ENCODE results near the gene PLXNA2. TPM values are rescaled to one million over a fixed set of nuclear protein-coding genes. Genes with fewer than 3 reads are reported as not detected.

Gene PLXNA2
- total and polyA plus RNA-seq, 2 of the 4 experiments (the other 2 are of a cell fraction): 0.72 to 1.1 TPM

- Histone ChIP-seq H3K56ac (ENCODE audit: extremely low read depth, insufficient read depth, low read length) (no peak overlapping the region), H3K14ac (replicated peaks; ENCODE audit: low read depth, low read length) (no peak overlapping the region), H3K18ac (ENCODE audit: low read depth, low read length) (no peak overlapping the region), H3K9me1 (ENCODE audit: insufficient read depth, low read length) (no peaks in the 10 kb centered on the region), H3K27me3 (ENCODE audit: control insufficient read depth, insufficient read depth, low read length) (no peaks in the 10 kb centered on the region; the same call in 1 of the 2 replicates), H2BK120ac (ENCODE audit: low read depth, low read length) (no peak overlapping the region), H2AFZ (replicated peaks; ENCODE audit: low read length, poor library complexity) (no peak overlapping the region), H3K4me3 (ENCODE audit: insufficient read depth, low read depth, low read length) (no peak overlapping the region), H3K4me1 (ENCODE audit: control insufficient read depth, insufficient read depth, low read length) (no peaks in the 10 kb centered on the region), H2AK9ac (replicated peaks; ENCODE audit: low read depth, low read length, poor library complexity) (no peak overlapping the region), H3K4ac (ENCODE audit: low read depth, low read length) (no peak overlapping the region), H3K9ac (ENCODE audit: low read depth, low read length) (no peak overlapping the region), H2BK20ac (ENCODE audit: low read depth, low read length) (no peak overlapping the region), H4K5ac (ENCODE audit: low read depth, low read length) (no peak overlapping the region), H2BK15ac (ENCODE audit: low read depth, low read length) (no peak overlapping the region), H4K8ac (ENCODE audit: low read depth in 2 of 2, low read length in 2 of 2) (no peak overlapping the region), H3K23ac (ENCODE audit: low read depth, low read length) (no peak overlapping the region), H3K27ac (ENCODE audit: insufficient read depth, low read length) (no peak overlapping the region), H2BK5ac (ENCODE audit: low read depth, low read length, poor library complexity, severe bottlenecking) (no peak overlapping the region), H4K91ac (ENCODE audit: insufficient read depth, low read depth, low read length) (no peak overlapping the region), H2AK5ac (ENCODE audit: low read depth, low read length) (no peak overlapping the region), H3K9me3 (ENCODE audit: control insufficient read depth, insufficient read depth, low read length) (no peaks in the 10 kb centered on the region), H3K36me3 (ENCODE audit: control insufficient read depth, insufficient read depth, low read length) (no peaks in the 10 kb centered on the region), H4K20me1 (ENCODE audit: insufficient read depth, low read length) (no peaks in the 10 kb centered on the region), H3K4me2 (ENCODE audit: low read depth, low read length) (no peak overlapping the region), H3K79me1 (ENCODE audit: low read depth in 1 of 2, low read length in 2 of 2) (no peaks in the 10 kb centered on the region)
- intact Hi-C loops (cut with micrococcal nuclease) (no loop called here), dilution Hi-C loops (cut with HindIII; ENCODE audit: low sequenced_read_pairs, unreplicated experiment) (no loop called here), in situ Hi-C loops (cut with MboI; ENCODE audit: low sequenced_read_pairs) (no loop called here)
- no peak for TF ChIP-seq CTCF (conservative IDR thresholded peaks at IDR 0.05; ENCODE audit: low read depth, low read length)
- no peak for TF ChIP-seq MXI1 (IDR thresholded peaks at IDR 0.05; ENCODE audit: borderline replicate concordance, low read depth, low read length)
- no peak for TF ChIP-seq RAD21 (IDR thresholded peaks at IDR 0.05; ENCODE audit: low read length)
- TF ChIP-seq, protein P1, sequence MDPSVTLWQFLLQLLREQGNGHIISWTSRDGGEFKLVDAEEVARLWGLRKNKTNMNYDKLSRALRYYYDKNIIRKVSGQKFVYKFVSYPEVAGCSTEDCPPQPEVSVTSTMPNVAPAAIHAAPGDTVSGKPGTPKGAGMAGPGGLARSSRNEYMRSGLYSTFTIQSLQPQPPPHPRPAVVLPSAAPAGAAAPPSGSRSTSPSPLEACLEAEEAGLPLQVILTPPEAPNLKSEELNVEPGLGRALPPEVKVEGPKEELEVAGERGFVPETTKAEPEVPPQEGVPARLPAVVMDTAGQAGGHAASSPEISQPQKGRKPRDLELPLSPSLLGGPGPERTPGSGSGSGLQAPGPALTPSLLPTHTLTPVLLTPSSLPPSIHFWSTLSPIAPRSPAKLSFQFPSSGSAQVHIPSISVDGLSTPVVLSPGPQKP (IDR thresholded peaks at IDR 0.05; ENCODE audit: borderline replicate concordance, low read depth, low read length): no peak
- TF ChIP-seq BHLHE40 (IDR thresholded peaks at IDR 0.05; ENCODE audit: low read depth, low read length): no peak
- TF ChIP-seq CHD1 (IDR thresholded peaks at IDR 0.05; ENCODE audit: low read depth, low read length): no peak
- TF ChIP-seq MAFK (IDR thresholded peaks at IDR 0.05; ENCODE audit: low read depth, low read length): no peak
- no peak for TF ChIP-seq POLR2A (IDR thresholded peaks at IDR 0.05; ENCODE audit: low read depth, low read length)
- TF ChIP-seq RCOR1 (IDR thresholded peaks at IDR 0.05; ENCODE audit: insufficient replicate concordance, low read length): no peak
- TF ChIP-seq FOS (IDR thresholded peaks at IDR 0.05; ENCODE audit: low read depth, low read length): no peak
- TF ChIP-seq CEBPB (IDR thresholded peaks at IDR 0.05; ENCODE audit: low read depth, low read length): no peak
- no peak for TF ChIP-seq NFE2L2 (IDR thresholded peaks at IDR 0.05; ENCODE audit: low read depth, low read length)
- no peak for TF ChIP-seq USF2 (IDR thresholded peaks at IDR 0.05; ENCODE audit: low read depth, low read length)
- no peak for TF ChIP-seq MAZ (IDR thresholded peaks at IDR 0.05; ENCODE audit: borderline replicate concordance, low read depth, low read length)
- no peak for TF ChIP-seq SMC3 (IDR thresholded peaks at IDR 0.05; ENCODE audit: low read depth, low read length)
- TF ChIP-seq RFX5 (IDR thresholded peaks at IDR 0.05; ENCODE audit: low read depth, low read length): no peak
- 96% methylated on average over 4 of the region's 7 CpGs; no CpG with 5 or more reads in 1 of the 2 experiments for WGBS, 2 experiments (ENCODE audit: extremely low coverage in 2 of 2, insufficient read length in 1 of 2)
- CTCF ChIA-PET: no interaction called here
- no TSS peak for BruUV-seq (replicated peaks)
- DNase-seq (no peak), ATAC-seq (ENCODE audit: low read depth) (no peak)
- POLR2A ChIA-PET (ENCODE audit: unreplicated experiment): no interaction called here
Measured at GRCh38 chr1:208053661-208054060, 190.5 kb downstream of the PLXNA2 start.
